OCI-LY7 (cell line): ENCODE data around the gene MYT1.

ENCODE experiments used
- EZH2phosphoT487 ChIP-seq: fragments of 200-600 bp; sonication (generic); IDR thresholded peaks from 2 replicates; pipeline ENCODE4 v1.6.1; 2018; ENCODE audit warnings: low read depth, borderline replicate concordance, mild to moderate bottlenecking, mixed run types, antibody characterized with exemption, low read length, moderate library complexity, mixed read lengths
- TF ChIP-seq, protein P1 (sequence below): fragments of 200-600 bp; sonication (generic); conservative IDR thresholded peaks from 2 replicates; pipeline ENCODE4 v1.5.1; 2014; ENCODE audit warnings: mild to moderate bottlenecking, antibody characterized with exemption, low read length, moderate library complexity, mixed read lengths

DNA sequence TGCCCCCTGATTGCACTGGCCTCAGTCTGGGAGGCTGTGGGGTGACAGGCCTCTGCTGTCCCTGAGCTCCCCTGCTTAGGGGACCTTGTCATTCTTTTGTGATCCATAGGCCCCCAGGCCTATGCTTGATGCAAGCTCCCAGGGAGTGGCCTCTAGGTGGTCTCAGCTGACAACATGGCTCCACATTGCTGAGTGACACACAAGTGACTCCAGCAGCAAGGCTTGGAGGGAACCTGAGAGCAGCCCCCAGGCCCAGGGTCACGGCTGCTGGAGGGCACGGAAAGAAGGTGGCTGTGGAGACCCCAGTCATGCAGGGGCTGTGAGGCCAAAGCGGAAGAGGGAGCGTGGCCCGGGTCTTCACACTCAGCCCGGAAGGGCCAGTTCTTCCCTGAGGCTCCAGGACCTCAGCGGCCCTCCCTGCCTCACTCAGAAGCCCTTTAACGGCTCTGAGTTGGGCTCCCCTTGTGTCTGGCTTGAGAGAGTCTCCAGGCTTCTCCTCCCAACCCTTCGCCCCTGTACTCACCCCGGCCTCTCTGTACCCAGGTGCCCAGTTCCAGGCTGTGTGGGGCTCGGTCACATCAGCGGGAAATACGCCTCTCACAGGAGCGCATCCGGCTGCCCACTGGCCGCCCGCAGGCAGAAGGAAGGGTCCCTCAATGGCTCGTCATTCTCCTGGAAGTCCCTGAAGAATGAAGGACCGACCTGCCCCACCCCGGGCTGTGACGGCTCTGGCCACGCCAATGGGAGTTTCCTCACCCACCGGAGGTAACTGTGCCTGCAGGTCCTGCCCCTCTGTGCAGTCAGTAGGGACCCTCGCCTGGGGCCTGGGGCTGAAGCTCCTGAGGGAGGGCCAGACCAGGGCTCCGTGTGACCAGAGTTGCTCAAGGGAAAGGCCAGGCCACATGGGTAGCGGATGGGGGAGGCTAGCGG lies 67.6 kb downstream of the MYT1 start:
- TF ChIP-seq, protein P1, sequence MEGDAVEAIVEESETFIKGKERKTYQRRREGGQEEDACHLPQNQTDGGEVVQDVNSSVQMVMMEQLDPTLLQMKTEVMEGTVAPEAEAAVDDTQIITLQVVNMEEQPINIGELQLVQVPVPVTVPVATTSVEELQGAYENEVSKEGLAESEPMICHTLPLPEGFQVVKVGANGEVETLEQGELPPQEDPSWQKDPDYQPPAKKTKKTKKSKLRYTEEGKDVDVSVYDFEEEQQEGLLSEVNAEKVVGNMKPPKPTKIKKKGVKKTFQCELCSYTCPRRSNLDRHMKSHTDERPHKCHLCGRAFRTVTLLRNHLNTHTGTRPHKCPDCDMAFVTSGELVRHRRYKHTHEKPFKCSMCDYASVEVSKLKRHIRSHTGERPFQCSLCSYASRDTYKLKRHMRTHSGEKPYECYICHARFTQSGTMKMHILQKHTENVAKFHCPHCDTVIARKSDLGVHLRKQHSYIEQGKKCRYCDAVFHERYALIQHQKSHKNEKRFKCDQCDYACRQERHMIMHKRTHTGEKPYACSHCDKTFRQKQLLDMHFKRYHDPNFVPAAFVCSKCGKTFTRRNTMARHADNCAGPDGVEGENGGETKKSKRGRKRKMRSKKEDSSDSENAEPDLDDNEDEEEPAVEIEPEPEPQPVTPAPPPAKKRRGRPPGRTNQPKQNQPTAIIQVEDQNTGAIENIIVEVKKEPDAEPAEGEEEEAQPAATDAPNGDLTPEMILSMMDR: no peak
- no peak for TF ChIP-seq EZH2phosphoT487
